Astrocyte (in vitro differentiated cells and primary cell): Measurements from ENCODE around the gene PARP16. TPM values are rescaled to one million over a fixed set of nuclear protein-coding genes. Genes with fewer than 3 reads are reported as not detected.

Experiments used
- DNase-seq: peaks from one replicate; pipeline ENCODE4 v3.0.0-alpha.2; 2010; ENCODE audit warnings: low read depth
- FAIRE-seq: peaks from 2 replicates; lab custom pipeline; 2011; peaks lifted over from hg19 to GRCh38; lab: Jason Lieb, UNC
- H2AFZ ChIP-seq: 2 replicates; pipeline ENCODE4 v1.6.0; 2012; ENCODE audit warnings: low read depth, low read length, inconsistent platforms
- H3K27ac ChIP-seq: 2 replicates; pipeline ENCODE4 v1.5.1; 2011; ENCODE audit warnings: low read depth, low read length, inconsistent platforms
- H3K27me3 ChIP-seq: 2 replicates; pipeline ENCODE4 v1.6.0; 2011; ENCODE audit warnings: low read length, inconsistent platforms; ENCODE audit not compliant: insufficient read depth
- H3K36me3 ChIP-seq: 2 replicates; pipeline ENCODE4 v1.5.1; 2011; ENCODE audit warnings: low read length, inconsistent platforms; ENCODE audit not compliant: insufficient read depth
- H3K4me1 ChIP-seq: 2 replicates; pipeline ENCODE4 v1.5.1; 2011; ENCODE audit warnings: low read length, inconsistent platforms; ENCODE audit not compliant: insufficient read depth
- H3K4me2 ChIP-seq: 2 replicates; pipeline ENCODE4 v1.6.0; 2012; ENCODE audit warnings: low read length, inconsistent platforms
- H3K4me3 ChIP-seq: 2 replicates; pipeline ENCODE4 v1.5.1; 2011; ENCODE audit warnings: low read depth, mild to moderate bottlenecking, low read length, inconsistent platforms; ENCODE audit not compliant: insufficient read depth
- H3K79me2 ChIP-seq: 2 replicates; pipeline ENCODE4 v1.6.0; 2012; ENCODE audit warnings: mild to moderate bottlenecking, low read length, inconsistent platforms; ENCODE audit not compliant: insufficient read depth
- H3K9ac ChIP-seq: 2 replicates; pipeline ENCODE4 v1.6.0; 2012; ENCODE audit warnings: mild to moderate bottlenecking, low read length, inconsistent platforms
- H3K9me3 ChIP-seq: 2 replicates; pipeline ENCODE4 v1.5.1; 2012; ENCODE audit warnings: low read depth, mild to moderate bottlenecking, low read length, inconsistent platforms; ENCODE audit not compliant: insufficient read depth
- H4K20me1 ChIP-seq: 2 replicates; pipeline ENCODE4 v1.6.0; 2012; ENCODE audit warnings: low read length, inconsistent platforms; ENCODE audit not compliant: insufficient read depth
- H3K27ac Mint-ChIP-seq: one replicate; pipeline ENCODE4 v1.8.0; 2021; ENCODE audit warnings: mild to moderate bottlenecking, mixed read lengths; ENCODE audit not compliant: unreplicated experiment
- H3K27me3 Mint-ChIP-seq: one replicate; pipeline ENCODE4 v1.8.0; 2021; ENCODE audit warnings: low read depth, mixed read lengths; ENCODE audit not compliant: unreplicated experiment
- H3K36me3 Mint-ChIP-seq: one replicate; pipeline ENCODE4 v1.8.0; 2021; ENCODE audit warnings: low read depth, mixed read lengths; ENCODE audit not compliant: unreplicated experiment
- H3K4me1 Mint-ChIP-seq: one replicate; pipeline ENCODE4 v1.8.0; 2021; ENCODE audit warnings: low read depth, mixed read lengths; ENCODE audit not compliant: unreplicated experiment
- H3K4me3 Mint-ChIP-seq: one replicate; pipeline ENCODE4 v1.8.0; 2021; ENCODE audit warnings: mild to moderate bottlenecking, moderate library complexity, mixed read lengths; ENCODE audit not compliant: unreplicated experiment
- H3K9me3 Mint-ChIP-seq: one replicate; pipeline ENCODE4 v1.8.0; 2021; ENCODE audit warnings: mild to moderate bottlenecking, mixed read lengths; ENCODE audit not compliant: unreplicated experiment
- CTCF ChIP-seq: IDR thresholded peaks from 2 replicates; pipeline ENCODE4 v1.5.1; 2011; ENCODE audit warnings: low read depth, mild to moderate bottlenecking, inconsistent platforms, low read length, moderate library complexity; ENCODE audit not compliant: insufficient read depth
- EZH2 ChIP-seq: IDR thresholded peaks from 2 replicates; pipeline ENCODE4 v1.6.1; 2012; ENCODE audit warnings: mild to moderate bottlenecking, low read length, inconsistent platforms; ENCODE audit not compliant: insufficient read depth
- total RNA-seq: library from RNA; stranded (reverse); gene quantifications from 2 replicates; pipeline ENCODE4 v1.2.1, GENCODE V29; 2021

PARP16 gene
- total RNA-seq, 1 donor from 2014 or later: 2.7 TPM

GRCh38 chr15:65255486-65256140 is 31.1 kb downstream of the PARP16 start:
- H3K27ac Mint-ChIP-seq: no peak overlapping the region
- peaks cover 7% of the 10 kb centered on the region for H3K36me3 ChIP-seq
- H3K4me1 Mint-ChIP-seq: peaks cover 2% of the 10 kb centered on the region
- TF ChIP-seq EZH2 (no peak), CTCF (no peak)
- H3K9ac ChIP-seq: no peak overlapping the region
- no peak for FAIRE-seq
- no peaks in the 10 kb centered on the region for H3K9me3 Mint-ChIP-seq
- no peak overlapping the region for H3K4me3 Mint-ChIP-seq
- no peaks in the 10 kb centered on the region for H3K4me1 ChIP-seq
- peaks cover 14% of the 10 kb centered on the region for H3K36me3 Mint-ChIP-seq
- H2AFZ ChIP-seq: no peak overlapping the region
- H3K27me3 Mint-ChIP-seq: peaks cover 2% of the 10 kb centered on the region
- no peak overlapping the region for H3K4me3 ChIP-seq
- H3K27me3 ChIP-seq: no peaks in the 10 kb centered on the region
- no peak overlapping the region for H3K4me2 ChIP-seq
- no peaks in the 10 kb centered on the region for H3K79me2 ChIP-seq
- H3K9me3 ChIP-seq: no peaks in the 10 kb centered on the region
- DNase-seq: no peak
- H4K20me1 ChIP-seq: no peaks in the 10 kb centered on the region
- no peak overlapping the region for H3K27ac ChIP-seq

GRCh38 chr15:65254758-65255157 is 31.9 kb downstream of the PARP16 start:
- Histone ChIP-seq H3K4me3 (no peak overlapping the region), H4K20me1 (no peaks in the 10 kb centered on the region), H3K79me2 (no peaks in the 10 kb centered on the region), H3K27me3 (no peaks in the 10 kb centered on the region), H3K4me1 (no peaks in the 10 kb centered on the region), H3K9me3 (no peaks in the 10 kb centered on the region), H3K4me2 (no peak overlapping the region), H2AFZ (no peak overlapping the region), H3K27ac (no peak overlapping the region), H3K9ac (no peak overlapping the region), H3K36me3 (peaks cover 7% of the 10 kb centered on the region)
- FAIRE-seq: no peak
- no peak overlapping the region for H3K4me3 Mint-ChIP-seq
- no peak for DNase-seq
- peaks cover 2% of the 10 kb centered on the region for H3K4me1 Mint-ChIP-seq
- H3K27ac Mint-ChIP-seq: no peak overlapping the region
- H3K36me3 Mint-ChIP-seq: peaks cover 9% of the 10 kb centered on the region
- TF ChIP-seq CTCF (no peak), EZH2 (no peak)
- peaks cover 2% of the 10 kb centered on the region for H3K27me3 Mint-ChIP-seq
- H3K9me3 Mint-ChIP-seq: no peaks in the 10 kb centered on the region

GRCh38 chr15:65254356-65254755 is 32.3 kb downstream of the PARP16 start:
- TF ChIP-seq EZH2: no peak
- TF ChIP-seq CTCF: no peak
- H3K4me2 ChIP-seq: no peak overlapping the region
- DNase-seq: no peak
- no peak overlapping the region for H2AFZ ChIP-seq
- no peaks in the 10 kb centered on the region for H3K4me1 ChIP-seq
- H3K4me3 ChIP-seq: no peak overlapping the region
- Mint-ChIP-seq H3K27me3 (peaks cover 2% of the 10 kb centered on the region), H3K36me3 (peaks cover 5% of the 10 kb centered on the region), H3K4me3 (no peak overlapping the region), H3K27ac (no peak overlapping the region), H3K4me1 (peaks cover 5% of the 10 kb centered on the region), H3K9me3 (no peaks in the 10 kb centered on the region)
- H3K9ac ChIP-seq: no peak overlapping the region
- no peaks in the 10 kb centered on the region for H4K20me1 ChIP-seq
- H3K79me2 ChIP-seq: no peaks in the 10 kb centered on the region
- H3K36me3 ChIP-seq: peaks cover 7% of the 10 kb centered on the region
- no peak for FAIRE-seq
- no peak overlapping the region for H3K27ac ChIP-seq
- no peaks in the 10 kb centered on the region for H3K27me3 ChIP-seq
- H3K9me3 ChIP-seq: no peaks in the 10 kb centered on the region
